Measurements from ENCODE around the gene CCR3. TPM values are rescaled to one million over a fixed set of nuclear protein-coding genes. Genes with fewer than 3 reads are reported as not detected.

CCR3 gene
- total RNA-seq: not detected in 2 replicates

GRCh38 chr3:46242120-46242519 is at the start of gene CCR3:
CCR3 (plus strand) TSS chr3:46242460; CDS start chr3:46265159, 22,699 bp downstream.
- no peak within 1 kb of the TSS for H3K4me3 ChIP-seq (ENCODE audit: low read depth, low read length)
- no peak for DNase-seq (ENCODE audit: low read depth)
- TF ChIP-seq, protein P1, sequence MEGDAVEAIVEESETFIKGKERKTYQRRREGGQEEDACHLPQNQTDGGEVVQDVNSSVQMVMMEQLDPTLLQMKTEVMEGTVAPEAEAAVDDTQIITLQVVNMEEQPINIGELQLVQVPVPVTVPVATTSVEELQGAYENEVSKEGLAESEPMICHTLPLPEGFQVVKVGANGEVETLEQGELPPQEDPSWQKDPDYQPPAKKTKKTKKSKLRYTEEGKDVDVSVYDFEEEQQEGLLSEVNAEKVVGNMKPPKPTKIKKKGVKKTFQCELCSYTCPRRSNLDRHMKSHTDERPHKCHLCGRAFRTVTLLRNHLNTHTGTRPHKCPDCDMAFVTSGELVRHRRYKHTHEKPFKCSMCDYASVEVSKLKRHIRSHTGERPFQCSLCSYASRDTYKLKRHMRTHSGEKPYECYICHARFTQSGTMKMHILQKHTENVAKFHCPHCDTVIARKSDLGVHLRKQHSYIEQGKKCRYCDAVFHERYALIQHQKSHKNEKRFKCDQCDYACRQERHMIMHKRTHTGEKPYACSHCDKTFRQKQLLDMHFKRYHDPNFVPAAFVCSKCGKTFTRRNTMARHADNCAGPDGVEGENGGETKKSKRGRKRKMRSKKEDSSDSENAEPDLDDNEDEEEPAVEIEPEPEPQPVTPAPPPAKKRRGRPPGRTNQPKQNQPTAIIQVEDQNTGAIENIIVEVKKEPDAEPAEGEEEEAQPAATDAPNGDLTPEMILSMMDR (IDR thresholded peaks at IDR 0.05; ENCODE audit: insufficient read depth, low read depth, low read length): no peak

DNA sequence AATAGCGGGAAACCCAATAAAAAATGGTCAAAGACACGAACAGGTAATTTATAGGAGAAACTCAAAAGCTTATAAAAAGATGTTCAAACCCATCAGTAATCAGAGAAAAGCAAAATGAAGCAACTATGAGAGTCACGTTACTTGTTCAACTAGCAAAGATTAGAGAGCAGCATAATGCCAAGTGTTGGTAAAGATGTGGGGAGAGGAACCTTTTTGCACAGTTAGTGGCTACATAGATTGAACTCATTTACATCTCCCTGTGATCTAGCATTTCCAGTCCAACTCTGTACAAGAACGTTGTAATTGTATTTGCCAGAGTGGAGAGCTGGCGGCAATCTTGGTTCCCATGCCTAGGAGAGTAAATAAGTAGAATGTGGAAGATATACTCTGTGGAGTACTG is 49.3 kb upstream of the CCR3 start:
- no peak for DNase-seq (ENCODE audit: low read depth)
- TF ChIP-seq, protein P1 (IDR thresholded peaks at IDR 0.05; ENCODE audit: insufficient read depth, low read depth, low read length): no peak
- no peak overlapping the region for H3K4me3 ChIP-seq (ENCODE audit: low read depth, low read length)

GRCh38 chr3:46193436-46193835 is 48.8 kb upstream of the CCR3 start:
- no peak overlapping the region for H3K4me3 ChIP-seq (ENCODE audit: low read depth, low read length)
- TF ChIP-seq, protein P1 (IDR thresholded peaks at IDR 0.05; ENCODE audit: insufficient read depth, low read depth, low read length): no peak
- DNase-seq (ENCODE audit: low read depth): peak; percentile 54

GRCh38 chr3:46194868-46195553 is 47.2 kb upstream of the CCR3 start:
- TF ChIP-seq, protein P1 (IDR thresholded peaks at IDR 0.05; ENCODE audit: insufficient read depth, low read depth, low read length): no peak
- no peak for DNase-seq (ENCODE audit: low read depth)

DNA sequence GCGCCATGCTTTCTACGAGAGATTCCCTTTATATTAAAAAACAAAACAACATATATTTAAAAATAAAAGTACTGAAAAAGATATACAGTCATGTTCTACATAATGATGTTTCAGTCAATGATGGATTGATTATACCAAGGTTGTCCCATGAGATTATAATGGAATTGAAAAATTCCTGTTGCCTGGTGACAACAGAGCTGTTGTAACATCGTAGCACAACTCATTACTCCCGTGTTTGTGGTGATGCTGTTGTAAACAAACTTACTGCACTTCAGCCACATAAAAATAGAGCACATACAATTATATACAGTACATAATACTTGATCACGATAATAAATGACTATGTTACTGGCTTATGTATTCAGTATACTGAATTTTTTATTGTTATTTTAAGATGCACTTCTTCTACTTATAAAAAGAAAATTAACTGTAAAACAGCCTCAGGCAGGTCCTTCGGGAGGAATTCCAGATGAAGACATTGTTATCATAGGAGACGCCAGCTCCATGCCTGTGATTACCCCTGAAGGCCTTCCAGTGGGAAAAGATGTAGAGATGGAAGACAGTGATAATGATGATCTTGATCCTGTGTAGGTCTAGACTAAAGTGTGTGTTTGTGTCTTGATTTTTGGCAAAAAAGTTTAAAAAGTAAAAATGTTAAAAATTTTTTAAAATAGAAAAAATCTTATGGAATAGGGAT is 45.9 kb upstream of the CCR3 start:
- TF ChIP-seq, protein P1 (IDR thresholded peaks at IDR 0.05; ENCODE audit: insufficient read depth, low read depth, low read length): no peak
- no peak overlapping the region for H3K4me3 ChIP-seq (ENCODE audit: low read depth, low read length)
- peak; percentile 42 for DNase-seq (ENCODE audit: low read depth)

More at GRCh38 chr3:46194868-46195553, 47.2 kb upstream of the CCR3 start:
- H3K4me3 ChIP-seq (ENCODE audit: low read depth, low read length): no peak overlapping the region

DNA sequence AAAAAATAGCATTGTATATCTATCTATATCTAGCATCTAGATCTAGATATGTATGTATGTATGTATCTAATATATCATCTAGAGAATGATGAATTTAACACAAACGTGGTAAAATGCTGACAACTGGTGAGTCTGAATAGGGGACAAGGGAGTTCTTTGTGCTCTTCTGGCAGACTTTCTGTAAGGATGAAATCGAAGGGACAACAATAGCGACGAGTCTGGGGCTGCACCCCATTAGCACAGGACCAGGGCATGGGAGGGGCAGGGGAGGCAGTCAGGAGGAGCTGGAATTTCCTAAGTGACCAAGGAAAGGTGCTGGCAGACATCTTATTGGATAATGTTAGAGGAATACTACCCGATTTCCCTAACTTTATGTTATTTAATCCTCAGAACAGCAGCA is 42.0 kb upstream of the CCR3 start:
- no peak overlapping the region for H3K4me3 ChIP-seq (ENCODE audit: low read depth, low read length)
- DNase-seq (ENCODE audit: low read depth): no peak
- TF ChIP-seq, protein P1 (IDR thresholded peaks at IDR 0.05; ENCODE audit: insufficient read depth, low read depth, low read length): no peak

Measured in fibroblast of villous mesenchyme (primary cell).